Measurements from ENCODE around the gene PPA2.
"Not testable (repeated sequence)": the region's sequence is repeated elsewhere in the genome, so short reads cannot be mapped to it uniquely, and the experiment has no call there.

Gene PPA2

GRCh38 chr4:105473324-105474098 lies at the start of gene PPA2:
PPA2 (minus strand) TSS chr4:105474062; CDS start chr4:105474050, 12 bp downstream.
- peak; percentile 89 for DNase-seq

GRCh38 chr4:105520819-105521790 lies 47.2 kb upstream of the PPA2 start:
- peak; percentile 70 for DNase-seq

- no peak for DNase-seq
Observed at GRCh38 chr4:105510245-105510644, 36.4 kb upstream of the PPA2 start.

GRCh38 chr4:105509714-105510113 lies 35.9 kb upstream of the PPA2 start:
- no peak for DNase-seq

GRCh38 chr4:105509291-105509690 lies 35.4 kb upstream of the PPA2 start:
- peak; percentile 2 for DNase-seq

- no peak for DNase-seq
Observed at GRCh38 chr4:105504744-105505143, 30.9 kb upstream of the PPA2 start.

GRCh38 chr4:105503484-105503883 lies 29.6 kb upstream of the PPA2 start:
- DNase-seq, result no peak

- DNase-seq, result peak; percentile 12
Observed at GRCh38 chr4:105496899-105497298, 23.0 kb upstream of the PPA2 start.

GRCh38 chr4:105495667-105496066 lies 21.8 kb upstream of the PPA2 start:
- DNase-seq, result no peak

GRCh38 chr4:105490523-105490922 lies 16.7 kb upstream of the PPA2 start:
- no peak for DNase-seq

GRCh38 chr4:105483840-105484239 lies 10.0 kb upstream of the PPA2 start:
- no peak for DNase-seq

- no peak for DNase-seq
Observed at GRCh38 chr4:105474099-105474518, 247 bp upstream of the PPA2 start.

- peak; percentile 59 for DNase-seq
Observed at GRCh38 chr4:105472871-105473323, 965 bp downstream of the PPA2 start.

GRCh38 chr4:105471566-105472176 lies 2.2 kb downstream of the PPA2 start:
- DNase-seq, result peak; percentile 86

- DNase-seq, result no peak
Observed at GRCh38 chr4:105470766-105471165, 3.1 kb downstream of the PPA2 start.

GRCh38 chr4:105469736-105470135 lies 4.1 kb downstream of the PPA2 start:
- DNase-seq, result no peak

GRCh38 chr4:105466580-105466979 lies 7.3 kb downstream of the PPA2 start:
- DNase-seq, result no peak

- not testable (repeated sequence) for DNase-seq
Observed at GRCh38 chr4:105464563-105464962, 9.3 kb downstream of the PPA2 start.

GRCh38 chr4:105462576-105462975 lies 11.3 kb downstream of the PPA2 start:
- no peak for DNase-seq

GRCh38 chr4:105461621-105462382 lies 12.1 kb downstream of the PPA2 start:
- DNase-seq, result no peak

- no peak for DNase-seq
Observed at GRCh38 chr4:105461221-105461620, 12.6 kb downstream of the PPA2 start.

- no peak for DNase-seq
Observed at GRCh38 chr4:105460306-105460705, 13.6 kb downstream of the PPA2 start.
